NCI-H446 treated with DMSO at 0.1 percent for 48 hours (cell line): ENCODE results near the gene VPS8.
A peak's percentile ranks its signal among the peaks of the same experiment; 100 is the strongest.
"Not testable (repeated sequence)": the region's sequence is repeated elsewhere in the genome, so short reads cannot be mapped to it uniquely, and the experiment has no call there.

ENCODE experiments used
- DNase-seq: peaks from one replicate; lab custom pipeline; 2025; lab: John Stamatoyannopoulos, UW

The VPS8 gene

GRCh38 chr3:184924547-184924946 lies 112.6 kb downstream of the VPS8 start:
- no peak for DNase-seq

DNA sequence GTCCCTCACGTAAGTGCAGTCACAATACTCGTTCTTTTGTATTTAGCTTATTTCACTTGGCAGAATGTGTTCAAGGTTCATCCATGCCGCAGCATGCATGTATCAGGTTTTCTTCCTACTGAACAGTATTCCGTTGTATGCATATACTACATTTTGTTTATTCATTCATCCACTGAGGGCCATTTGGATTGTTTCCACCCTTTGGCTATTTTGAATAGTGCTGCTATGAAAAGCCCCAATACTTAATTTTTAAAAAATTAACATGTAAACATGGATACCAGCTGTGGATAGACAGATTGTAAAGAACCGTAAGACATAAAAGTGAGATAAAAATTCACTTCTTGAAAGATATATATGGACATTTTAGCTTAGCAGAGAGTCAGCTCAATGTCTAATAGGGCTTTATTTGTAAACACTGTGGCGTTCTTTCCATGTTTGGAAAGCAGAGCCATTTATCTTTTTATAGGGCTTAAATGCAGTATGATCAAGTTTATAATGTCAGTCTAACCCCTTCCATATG lies 115.9 kb downstream of the VPS8 start:
- DNase-seq: no peak

DNA sequence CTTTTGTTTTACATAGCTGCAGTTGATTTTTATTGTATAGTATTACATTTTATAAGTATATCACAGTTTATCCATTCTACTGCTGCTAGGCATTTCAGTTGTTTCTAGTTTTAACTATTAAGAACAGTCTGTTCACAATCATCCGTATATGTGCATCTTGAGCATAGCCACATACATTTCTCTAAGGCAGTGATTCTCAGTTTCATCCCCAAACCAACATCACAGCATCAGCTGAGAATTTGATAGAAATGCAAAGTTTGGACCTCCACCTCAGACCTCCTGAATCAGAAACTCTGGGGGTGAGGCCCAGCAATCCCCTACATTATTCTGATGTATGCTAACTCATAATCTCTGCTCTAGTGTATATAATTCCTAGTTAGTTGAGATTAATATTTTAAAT lies 120.8 kb downstream of the VPS8 start:
- no peak for DNase-seq

DNA sequence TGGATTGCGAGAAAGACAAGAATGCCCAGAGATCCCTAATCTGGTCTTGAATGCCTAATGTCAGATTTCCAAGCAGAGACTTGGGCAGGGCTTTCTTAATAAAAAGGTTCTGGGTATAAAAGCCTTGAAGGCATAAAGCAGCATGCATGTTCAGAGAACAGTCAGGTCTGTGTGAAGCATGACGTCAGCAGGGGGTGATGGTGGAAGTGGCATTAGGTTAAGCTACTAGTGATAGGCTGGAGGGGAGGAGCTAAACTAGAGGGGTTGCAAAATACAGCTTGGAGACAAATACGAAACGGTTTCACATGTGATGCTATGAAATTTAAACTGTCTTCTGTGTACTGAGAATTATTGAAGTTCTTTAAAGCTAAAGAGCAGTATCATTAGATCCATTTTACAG lies 125.6 kb downstream of the VPS8 start:
- no peak for DNase-seq

GRCh38 chr3:184941408-184941807 lies 129.4 kb downstream of the VPS8 start:
- DNase-seq: no peak

DNA sequence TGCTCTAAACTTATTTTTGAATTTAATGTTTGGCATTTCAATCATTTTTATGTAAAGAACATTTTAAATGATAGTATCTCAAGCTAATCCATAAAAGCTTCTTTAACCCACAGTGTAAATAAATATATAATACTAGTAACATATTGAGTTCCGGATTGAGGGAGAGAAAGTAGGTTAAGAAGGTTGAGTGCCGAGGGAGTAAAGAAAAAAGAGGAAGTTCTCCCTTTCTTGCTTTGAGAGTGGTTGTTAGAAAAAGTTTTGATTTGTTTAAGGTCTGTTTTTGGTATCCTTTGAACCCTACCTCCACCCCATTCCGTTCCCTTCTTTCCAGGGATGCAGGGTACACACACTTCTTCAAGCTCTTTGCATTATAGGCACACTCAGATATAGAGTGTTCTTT lies 130.8 kb downstream of the VPS8 start:
- DNase-seq: no peak

GRCh38 chr3:184944241-184944640 lies 132.3 kb downstream of the VPS8 start:
- DNase-seq: no peak

DNA sequence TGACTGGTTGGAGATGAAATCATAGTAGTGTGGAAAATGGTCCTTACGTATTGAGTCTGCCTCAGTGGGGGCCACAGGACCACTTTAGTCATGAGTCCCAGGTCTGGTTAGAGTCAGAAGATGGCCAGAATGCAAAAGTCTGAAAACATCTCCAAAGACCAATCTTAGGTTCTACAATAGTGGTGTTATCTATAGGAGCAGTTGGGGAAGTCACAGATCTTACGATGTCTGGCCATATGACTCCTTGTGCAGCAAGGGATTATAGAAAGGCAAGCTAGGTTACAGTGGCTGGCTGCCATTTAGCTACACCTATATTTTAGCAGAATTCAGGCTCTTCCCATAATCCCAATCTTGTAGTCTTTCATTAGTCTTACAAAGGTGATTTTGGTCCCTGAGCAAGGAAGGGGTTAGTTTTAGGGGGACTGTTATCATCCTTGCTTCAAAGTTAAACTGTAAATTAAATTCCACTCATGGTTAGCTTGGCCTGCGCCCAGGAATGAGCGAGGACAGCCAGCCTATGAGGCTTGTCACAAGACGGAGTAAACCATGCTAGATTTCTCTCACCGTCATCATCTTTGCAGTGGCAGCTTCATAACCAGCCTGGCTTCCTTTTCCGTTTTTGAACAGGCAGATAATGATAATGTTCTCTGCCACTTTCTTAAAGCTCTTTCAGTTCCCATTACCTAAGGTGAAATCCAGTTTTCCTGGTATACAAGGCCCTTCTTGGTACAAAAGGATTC lies 134.1 kb downstream of the VPS8 start:
- no peak for DNase-seq

- no peak for DNase-seq
Measured at GRCh38 chr3:184946917-184947316, 135.0 kb downstream of the VPS8 start.

GRCh38 chr3:184949251-184949965 lies 137.4 kb downstream of the VPS8 start:
- DNase-seq: no peak

DNA sequence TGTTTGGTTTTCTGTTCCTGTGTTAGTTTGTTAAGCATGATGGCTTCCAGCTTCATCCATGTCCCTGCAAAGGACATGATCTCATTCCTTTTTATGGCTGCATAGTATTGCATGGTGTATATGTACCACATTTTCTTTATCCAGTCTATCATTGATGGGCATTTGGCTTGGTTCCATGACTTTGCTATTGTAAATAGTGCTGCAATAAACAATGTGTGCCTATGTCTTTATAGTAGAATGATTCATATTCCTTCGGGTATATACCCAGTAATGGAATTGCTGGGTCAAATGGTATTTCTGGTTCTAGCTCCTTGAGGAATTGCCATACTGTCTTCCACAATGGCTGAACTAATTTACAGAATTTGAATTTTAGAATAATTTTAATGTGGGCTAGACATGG lies 138.8 kb downstream of the VPS8 start:
- DNase-seq: not testable (repeated sequence)

DNA sequence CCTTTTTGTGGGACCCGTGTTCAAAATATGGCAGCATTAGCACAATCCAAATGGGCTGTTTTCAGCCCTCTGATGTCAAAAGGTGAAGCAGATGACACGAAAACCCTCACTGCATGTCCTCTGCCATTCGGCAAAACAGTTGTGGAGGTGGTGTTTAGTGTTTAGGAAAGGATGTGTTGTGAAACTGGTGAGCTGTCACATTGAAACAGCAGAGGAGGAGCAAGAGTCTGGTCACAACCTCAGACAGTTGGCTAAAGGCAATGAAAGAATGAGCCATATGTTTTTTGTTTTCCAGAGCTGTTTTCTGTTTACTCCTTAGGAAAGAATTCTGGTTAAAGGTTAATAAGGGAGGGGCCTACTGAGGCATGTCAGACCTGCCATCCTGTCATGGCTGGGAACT lies 140.7 kb downstream of the VPS8 start:
- no peak for DNase-seq

GRCh38 chr3:184953401-184953800 lies 141.4 kb downstream of the VPS8 start:
- DNase-seq: no peak

GRCh38 chr3:184954251-184954650 lies 142.3 kb downstream of the VPS8 start:
- no peak for DNase-seq

GRCh38 chr3:184954851-184955250 lies 142.9 kb downstream of the VPS8 start:
- DNase-seq: not testable (repeated sequence)

DNA sequence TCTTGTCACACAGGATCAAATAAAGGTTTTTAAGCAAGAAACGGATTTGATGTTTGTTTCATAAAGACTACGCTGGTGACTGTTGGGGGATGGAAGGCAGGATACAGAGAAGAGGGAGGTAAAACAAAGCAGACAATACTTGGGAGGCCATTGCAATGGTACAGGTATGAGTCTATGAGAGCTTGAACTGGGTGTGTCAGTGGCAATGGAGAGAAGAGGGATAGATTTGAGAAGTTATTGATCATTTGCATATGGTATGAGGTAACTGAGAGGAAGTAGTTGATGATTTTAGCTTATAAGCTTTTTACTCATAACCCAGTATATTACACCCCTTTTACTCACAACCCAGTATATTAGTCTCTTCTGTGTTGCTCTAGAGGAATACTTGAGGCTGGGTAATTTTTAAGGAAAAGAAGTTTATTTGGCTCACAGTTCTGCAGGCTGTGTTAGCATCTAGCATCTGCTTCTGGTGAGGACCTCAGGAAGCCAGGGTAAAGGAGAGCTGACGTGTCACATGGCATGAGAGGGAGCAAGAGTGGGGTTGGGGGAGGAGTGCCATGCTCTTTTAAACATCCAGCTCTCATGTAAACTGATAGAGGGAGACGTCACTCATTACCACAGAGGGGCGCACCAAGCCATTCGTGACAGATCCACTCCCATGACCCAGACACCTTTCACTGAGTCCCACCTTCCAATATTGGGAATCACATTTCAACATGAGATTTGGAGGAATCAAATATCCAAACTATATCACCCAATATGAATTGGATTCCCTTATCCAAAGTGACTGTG lies 153.9 kb downstream of the VPS8 start:
- DNase-seq: no peak

DNA sequence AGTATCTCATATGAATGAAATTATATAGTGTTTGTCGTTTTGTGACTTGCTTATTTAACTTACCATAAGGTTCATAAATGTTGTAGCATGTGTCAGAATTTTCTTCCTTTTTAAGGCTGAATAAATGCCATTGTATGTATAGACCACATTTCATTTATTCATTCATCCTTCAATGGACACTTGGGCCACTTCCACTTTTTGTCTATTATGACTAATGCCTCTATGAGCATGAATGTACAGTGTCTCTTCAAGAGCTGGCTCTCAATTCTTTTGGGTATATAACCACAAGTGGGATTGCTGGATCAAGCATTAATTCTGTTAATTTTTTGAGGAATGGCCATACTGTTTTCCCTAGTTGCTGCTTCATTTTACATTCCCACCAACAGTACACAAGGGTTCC lies 156.1 kb downstream of the VPS8 start:
- no peak for DNase-seq

- no peak for DNase-seq
Measured at GRCh38 chr3:184970186-184970585, 158.2 kb downstream of the VPS8 start.

GRCh38 chr3:184977796-184978195 lies 165.8 kb downstream of the VPS8 start:
- DNase-seq: peak; percentile 67

DNA sequence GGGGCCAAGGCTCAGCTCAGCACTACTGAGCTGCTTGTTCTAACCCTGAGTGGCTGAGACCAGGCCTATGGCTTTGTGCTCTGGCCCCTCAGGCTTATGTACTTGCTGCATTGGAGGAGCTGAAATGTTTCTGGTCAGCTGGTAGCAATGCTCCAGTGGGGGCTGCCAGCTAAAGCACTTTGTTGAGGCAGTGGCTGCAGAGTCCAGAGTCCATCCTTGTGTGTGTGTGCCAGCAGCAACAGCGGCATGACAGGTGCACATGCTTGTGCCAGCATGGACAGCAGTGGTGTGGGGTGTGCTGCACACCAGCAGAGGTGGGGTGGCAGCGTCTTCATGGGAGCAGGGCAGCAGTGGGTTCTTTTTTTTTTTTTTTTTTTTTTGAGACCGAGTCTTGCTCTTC lies 169.1 kb downstream of the VPS8 start:
- DNase-seq: no peak

DNA sequence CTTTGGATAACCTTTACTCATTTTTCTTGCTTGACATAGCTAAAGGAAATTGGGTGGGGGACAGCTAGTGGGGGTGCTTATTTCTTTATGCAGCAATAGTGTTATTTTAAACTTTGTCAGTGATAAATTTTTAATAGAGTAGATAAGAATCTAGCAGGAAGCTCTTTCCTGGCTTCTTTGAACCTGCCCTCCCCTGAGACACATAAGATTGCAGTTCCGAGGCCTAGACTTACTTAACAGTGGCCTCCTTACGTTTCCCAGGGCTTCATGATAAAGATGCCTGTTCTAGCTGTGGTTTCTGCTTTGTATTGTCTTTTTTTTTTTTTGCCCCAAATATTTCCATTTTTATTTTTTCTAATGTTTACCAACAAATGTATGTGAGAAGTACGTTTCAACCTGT lies 170.1 kb downstream of the VPS8 start:
- no peak for DNase-seq

- no peak for DNase-seq
Measured at GRCh38 chr3:184985586-184985985, 173.6 kb downstream of the VPS8 start.
